ENCODE data around the gene ZNF219. TPM values are rescaled to one million over a fixed set of nuclear protein-coding genes. Genes with fewer than 3 reads are reported as not detected.
A peak's percentile ranks its signal among the peaks of the same experiment; 100 is the strongest.

ZNF219 gene
- total and polyA plus RNA-seq, 2 of the 13 experiments (the other 11 are each of a cell fraction or from before 2014, with no cell fraction given), result 34.5 to 36.6 TPM

DNA sequence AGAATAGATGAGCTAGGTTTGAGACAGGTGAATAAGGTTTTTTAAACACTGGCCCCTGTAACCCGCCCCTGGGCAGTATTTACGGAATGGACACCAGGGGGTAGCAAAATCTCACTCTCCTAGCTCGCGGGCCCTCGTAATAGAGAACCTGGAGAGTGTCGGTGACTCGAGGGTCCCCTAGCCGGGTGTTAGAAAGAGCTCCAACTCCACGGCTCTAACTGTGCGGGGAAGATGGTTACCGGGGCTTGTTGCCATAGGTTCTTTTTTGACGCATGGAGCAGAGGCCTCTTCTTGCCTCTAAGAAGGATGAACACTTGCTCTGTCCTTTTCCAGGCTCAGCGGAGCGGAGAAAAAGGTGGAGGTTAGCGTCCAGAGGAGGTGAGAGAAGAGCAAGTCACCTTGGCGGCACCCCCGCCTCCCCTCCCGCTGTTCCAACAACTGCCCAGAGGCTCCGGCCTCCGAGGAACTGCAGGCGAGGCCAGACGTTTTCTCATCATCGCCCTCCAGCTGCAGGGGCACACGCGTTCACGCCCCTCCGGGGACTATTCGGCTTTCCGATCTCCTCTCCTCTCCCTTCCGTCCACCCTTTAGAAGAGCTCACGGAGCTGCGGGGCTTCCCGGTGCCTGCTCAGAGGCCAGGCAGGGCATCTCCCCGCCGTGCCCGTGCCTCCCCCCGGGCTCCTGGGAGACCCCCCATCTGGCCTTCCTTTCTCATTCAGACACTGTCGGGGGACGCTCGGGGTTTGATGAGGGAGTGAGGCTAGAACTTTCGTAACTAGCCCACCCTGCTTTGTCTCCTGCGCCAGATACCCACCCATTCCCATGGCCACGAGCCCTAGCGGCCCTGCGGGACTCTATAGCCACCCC lies 29.7 kb downstream of the ZNF219 start (continued):
- TF ChIP-seq, protein P1, sequence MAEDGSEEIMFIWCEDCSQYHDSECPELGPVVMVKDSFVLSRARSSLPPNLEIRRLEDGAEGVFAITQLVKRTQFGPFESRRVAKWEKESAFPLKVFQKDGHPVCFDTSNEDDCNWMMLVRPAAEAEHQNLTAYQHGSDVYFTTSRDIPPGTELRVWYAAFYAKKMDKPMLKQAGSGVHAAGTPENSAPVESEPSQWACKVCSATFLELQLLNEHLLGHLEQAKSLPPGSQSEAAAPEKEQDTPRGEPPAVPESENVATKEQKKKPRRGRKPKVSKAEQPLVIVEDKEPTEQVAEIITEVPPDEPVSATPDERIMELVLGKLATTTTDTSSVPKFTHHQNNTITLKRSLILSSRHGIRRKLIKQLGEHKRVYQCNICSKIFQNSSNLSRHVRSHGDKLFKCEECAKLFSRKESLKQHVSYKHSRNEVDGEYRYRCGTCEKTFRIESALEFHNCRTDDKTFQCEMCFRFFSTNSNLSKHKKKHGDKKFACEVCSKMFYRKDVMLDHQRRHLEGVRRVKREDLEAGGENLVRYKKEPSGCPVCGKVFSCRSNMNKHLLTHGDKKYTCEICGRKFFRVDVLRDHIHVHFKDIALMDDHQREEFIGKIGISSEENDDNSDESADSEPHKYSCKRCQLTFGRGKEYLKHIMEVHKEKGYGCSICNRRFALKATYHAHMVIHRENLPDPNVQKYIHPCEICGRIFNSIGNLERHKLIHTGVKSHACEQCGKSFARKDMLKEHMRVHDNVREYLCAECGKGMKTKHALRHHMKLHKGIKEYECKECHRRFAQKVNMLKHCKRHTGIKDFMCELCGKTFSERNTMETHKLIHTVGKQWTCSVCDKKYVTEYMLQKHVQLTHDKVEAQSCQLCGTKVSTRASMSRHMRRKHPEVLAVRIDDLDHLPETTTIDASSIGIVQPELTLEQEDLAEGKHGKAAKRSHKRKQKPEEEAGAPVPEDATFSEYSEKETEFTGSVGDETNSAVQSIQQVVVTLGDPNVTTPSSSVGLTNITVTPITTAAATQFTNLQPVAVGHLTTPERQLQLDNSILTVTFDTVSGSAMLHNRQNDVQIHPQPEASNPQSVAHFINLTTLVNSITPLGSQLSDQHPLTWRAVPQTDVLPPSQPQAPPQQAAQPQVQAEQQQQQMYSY (CRISPR knock-in tag; IDR thresholded peaks at IDR 0.05), result peak; percentile 49; the same call in 1 of the 2 replicates
- peak; percentile 51; the same call in 1 of the 2 replicates for TF ChIP-seq ZNF800 (CRISPR knock-in tag; IDR thresholded peaks at IDR 0.05)
- no peak for TF ChIP-seq SCMH1 (CRISPR knock-in tag; IDR thresholded peaks at IDR 0.05; ENCODE audit: borderline replicate concordance)
- TF ChIP-seq KLF12 (CRISPR knock-in tag; IDR thresholded peaks at IDR 0.05; ENCODE audit: borderline replicate concordance), result no peak
- no peak for TF ChIP-seq NFIC (IDR thresholded peaks at IDR 0.05; ENCODE audit: low read length)
- TF ChIP-seq, protein P2, sequence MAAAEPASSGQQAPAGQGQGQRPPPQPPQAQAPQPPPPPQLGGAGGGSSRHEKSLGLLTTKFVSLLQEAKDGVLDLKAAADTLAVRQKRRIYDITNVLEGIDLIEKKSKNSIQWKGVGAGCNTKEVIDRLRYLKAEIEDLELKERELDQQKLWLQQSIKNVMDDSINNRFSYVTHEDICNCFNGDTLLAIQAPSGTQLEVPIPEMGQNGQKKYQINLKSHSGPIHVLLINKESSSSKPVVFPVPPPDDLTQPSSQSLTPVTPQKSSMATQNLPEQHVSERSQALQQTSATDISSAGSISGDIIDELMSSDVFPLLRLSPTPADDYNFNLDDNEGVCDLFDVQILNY (CRISPR knock-in tag; conservative IDR thresholded peaks at IDR 0.05), result no peak
- no peak for TF ChIP-seq ZNF549 (CRISPR knock-in tag; IDR thresholded peaks at IDR 0.05)
- TF ChIP-seq, protein P3, sequence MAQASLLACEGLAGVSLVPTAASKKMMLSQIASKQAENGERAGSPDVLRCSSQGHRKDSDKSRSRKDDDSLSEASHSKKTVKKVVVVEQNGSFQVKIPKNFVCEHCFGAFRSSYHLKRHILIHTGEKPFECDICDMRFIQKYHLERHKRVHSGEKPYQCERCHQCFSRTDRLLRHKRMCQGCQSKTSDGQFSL (CRISPR knock-in tag; IDR thresholded peaks at IDR 0.05), result no peak
- TF ChIP-seq SP140L (CRISPR knock-in tag; IDR thresholded peaks at IDR 0.05; ENCODE audit: borderline replicate concordance), result no peak
- no peak for TF ChIP-seq ZNF878 (CRISPR knock-in tag; IDR thresholded peaks at IDR 0.05)
- no peak for TF ChIP-seq NAIF1 (CRISPR knock-in tag; IDR thresholded peaks at IDR 0.05; ENCODE audit: borderline replicate concordance)
- no peak; the same call in 1 of the 2 replicates for TF ChIP-seq NCOA1 (CRISPR knock-in tag; IDR thresholded peaks at IDR 0.05)
- TF ChIP-seq TEF (CRISPR knock-in tag; IDR thresholded peaks at IDR 0.05), result no peak
- peak; percentile 41; the same call in 1 of the 2 replicates for TF ChIP-seq HMGXB3 (CRISPR knock-in tag; IDR thresholded peaks at IDR 0.05; ENCODE audit: borderline replicate concordance)
- no peak for TF ChIP-seq ZIK1 (CRISPR knock-in tag; IDR thresholded peaks at IDR 0.05; ENCODE audit: borderline replicate concordance, low read depth)
- TF ChIP-seq RXRA (CRISPR knock-in tag; IDR thresholded peaks at IDR 0.05), result no peak; the same call in 1 of the 2 replicates

Data from HepG2 (cell line).